ENCODE measurements around the gene DNAH7.

DNA sequence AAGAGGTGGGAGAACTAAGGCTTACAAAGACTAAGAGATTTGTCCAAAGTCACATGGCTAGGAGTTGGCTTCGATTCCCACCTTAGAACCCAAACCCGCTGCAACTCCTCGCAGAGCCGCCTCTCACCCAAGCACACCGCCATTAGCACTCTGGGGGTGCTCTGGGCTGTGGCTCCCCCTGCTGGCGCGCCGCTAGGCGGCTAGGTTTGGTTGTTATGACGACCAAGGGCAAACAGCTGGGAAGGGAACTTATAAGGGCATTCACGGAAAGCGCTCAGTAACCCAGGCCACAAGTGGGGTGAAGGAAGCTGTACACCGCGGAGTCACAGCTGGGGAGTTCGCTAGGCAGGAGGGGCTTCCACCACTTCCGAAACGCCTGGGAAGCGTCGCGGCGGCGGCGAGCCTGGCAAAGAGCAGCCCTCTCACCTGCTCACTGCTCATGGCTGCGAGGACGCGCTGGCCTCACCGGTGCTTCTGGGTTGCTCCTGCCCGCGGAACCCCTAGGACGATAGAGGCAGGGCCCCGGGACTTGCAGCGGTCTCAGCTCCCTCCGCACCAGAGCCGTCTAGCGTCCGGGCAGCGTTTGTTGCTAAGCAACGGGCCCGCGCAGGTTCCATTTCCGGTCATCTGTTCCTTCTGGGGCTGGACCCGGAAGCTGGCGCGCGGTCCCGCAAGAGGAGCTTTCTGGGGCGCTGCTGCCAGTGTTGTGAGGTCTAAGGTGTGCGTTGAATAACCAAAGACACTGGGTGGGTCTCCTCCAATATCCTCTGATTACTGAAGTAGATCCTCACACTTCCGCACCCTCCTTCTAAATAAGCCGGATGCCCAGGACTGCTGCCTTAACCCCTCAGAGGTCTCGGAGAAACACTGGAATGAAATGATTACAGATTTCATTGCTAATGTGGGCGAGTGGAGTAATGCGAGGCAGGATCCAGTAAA lies at the start of gene DNAH7:
- TF ChIP-seq POLR2A (IDR thresholded peaks at IDR 0.05) (no peak), EP300 (IDR thresholded peaks at IDR 0.05) (peak in 1 of 2 donors; percentile 13)
- TF ChIP-seq, protein P1, sequence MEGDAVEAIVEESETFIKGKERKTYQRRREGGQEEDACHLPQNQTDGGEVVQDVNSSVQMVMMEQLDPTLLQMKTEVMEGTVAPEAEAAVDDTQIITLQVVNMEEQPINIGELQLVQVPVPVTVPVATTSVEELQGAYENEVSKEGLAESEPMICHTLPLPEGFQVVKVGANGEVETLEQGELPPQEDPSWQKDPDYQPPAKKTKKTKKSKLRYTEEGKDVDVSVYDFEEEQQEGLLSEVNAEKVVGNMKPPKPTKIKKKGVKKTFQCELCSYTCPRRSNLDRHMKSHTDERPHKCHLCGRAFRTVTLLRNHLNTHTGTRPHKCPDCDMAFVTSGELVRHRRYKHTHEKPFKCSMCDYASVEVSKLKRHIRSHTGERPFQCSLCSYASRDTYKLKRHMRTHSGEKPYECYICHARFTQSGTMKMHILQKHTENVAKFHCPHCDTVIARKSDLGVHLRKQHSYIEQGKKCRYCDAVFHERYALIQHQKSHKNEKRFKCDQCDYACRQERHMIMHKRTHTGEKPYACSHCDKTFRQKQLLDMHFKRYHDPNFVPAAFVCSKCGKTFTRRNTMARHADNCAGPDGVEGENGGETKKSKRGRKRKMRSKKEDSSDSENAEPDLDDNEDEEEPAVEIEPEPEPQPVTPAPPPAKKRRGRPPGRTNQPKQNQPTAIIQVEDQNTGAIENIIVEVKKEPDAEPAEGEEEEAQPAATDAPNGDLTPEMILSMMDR (IDR thresholded peaks at IDR 0.05): peak in 3 of 5 experiments; percentile 74 to 77 (median 75)

Measured in tibial nerve (tissue), 4 donors.